Activated CD4-positive, alpha-beta T cell treated with anti-CD3 and anti-CD28 coated beads, Interleukin-2, amount 10 ng/mL, durations not matched to agents 7 days and 5 days (primary cell): Measurements from ENCODE around the gene DHX57. TPM values are rescaled to one million over a fixed set of nuclear protein-coding genes. Genes with fewer than 3 reads are reported as not detected.
A peak's percentile ranks its signal among the peaks of the same experiment; 100 is the strongest.

Experiments
- CTCF ChIA-PET: fragments of 350-600 bp; sonication (Branson Sonifier 250); formaldehyde crosslinking; loops from one replicate; lab custom pipeline; 2021; ENCODE audit warnings: antibody characterized with exemption; lab: Charles Lee
- POLR2A ChIA-PET: fragments of 350-600 bp; sonication (Branson Sonifier 250); formaldehyde crosslinking; loops from one replicate; lab custom pipeline; 2021; ENCODE audit warnings: antibody characterized with exemption; lab: Charles Lee
- DNase-seq: peaks from one replicate; pipeline ENCODE4 v3.0.0-alpha.2; 2020
- H3K27ac Mint-ChIP-seq: one replicate; pipeline ENCODE4 v1.8.0; 2021; ENCODE audit warnings: mild to moderate bottlenecking, moderate library complexity, mixed read lengths
- H3K27me3 Mint-ChIP-seq: one replicate; pipeline ENCODE4 v1.8.0; 2021; ENCODE audit warnings: mixed read lengths
- H3K36me3 Mint-ChIP-seq: one replicate; pipeline ENCODE4 v1.8.0; 2021; ENCODE audit warnings: low read depth, mixed read lengths
- H3K4me1 Mint-ChIP-seq: one replicate; pipeline ENCODE4 v1.8.0; 2021; ENCODE audit warnings: mixed read lengths
- H3K4me3 Mint-ChIP-seq: one replicate; pipeline ENCODE4 v1.8.0; 2021; ENCODE audit warnings: mild to moderate bottlenecking, moderate library complexity, mixed read lengths
- H3K9me3 Mint-ChIP-seq: one replicate; pipeline ENCODE4 v1.8.0; 2021; ENCODE audit warnings: mixed read lengths
- total RNA-seq, 2 experiments: library from RNA; stranded (reverse); gene quantifications; one replicate each; pipeline ENCODE4 v1.2.3, GENCODE V29; 2021

Gene DHX57
- total RNA-seq, 2 experiments from 2014 or later: 10.5 to 10.7 TPM

DNA sequence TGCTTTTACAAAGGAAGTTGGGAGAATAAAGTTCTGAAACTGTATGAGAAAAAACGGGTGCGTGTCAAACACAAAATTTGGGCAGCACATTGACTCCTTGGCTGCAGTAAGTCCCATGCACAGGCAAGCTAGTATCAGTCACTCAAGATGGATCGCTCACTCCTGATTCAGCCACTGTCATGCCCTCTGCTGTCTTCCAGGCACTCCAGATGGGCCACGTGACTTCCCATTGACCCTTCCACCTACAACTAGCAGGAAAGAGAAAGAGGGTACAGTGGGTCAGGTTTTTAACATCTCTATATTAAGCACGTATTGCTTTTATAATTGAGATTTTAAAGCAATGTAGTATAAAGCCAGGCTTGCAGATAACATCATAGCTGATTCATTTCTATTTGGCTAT lies 22.5 kb upstream of the DHX57 start:
- Mint-ChIP-seq H3K27me3 (peaks cover 9% of the 10 kb centered on the region), H3K4me3 (no peak overlapping the region), H3K4me1 (no peaks in the 10 kb centered on the region), H3K27ac (no peak overlapping the region), H3K36me3 (no peaks in the 10 kb centered on the region), H3K9me3 (no peaks in the 10 kb centered on the region)
- DNase-seq: no peak
- CTCF ChIA-PET: no interaction called here
- POLR2A ChIA-PET: no interaction called here

DNA sequence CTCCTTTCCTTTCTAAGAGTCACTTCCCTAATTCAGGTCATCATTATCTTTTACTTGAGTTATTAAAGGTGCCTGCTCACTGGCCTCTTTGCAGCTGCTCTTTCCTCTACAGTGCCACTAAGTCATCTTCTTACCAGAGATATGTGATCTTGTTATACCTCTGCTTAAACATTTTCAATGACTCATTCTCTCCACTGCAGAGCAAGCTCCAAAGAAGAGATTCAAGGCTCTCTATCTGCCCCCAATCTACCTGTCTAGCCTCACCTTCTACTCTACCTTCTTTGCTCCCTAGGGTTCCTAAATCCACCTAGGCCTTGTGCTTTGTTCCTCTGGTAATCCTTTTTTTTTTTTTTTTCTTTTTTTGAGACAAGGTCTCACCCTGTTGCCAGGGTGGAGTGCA lies 17.1 kb upstream of the DHX57 start:
- no peak overlapping the region for H3K27ac Mint-ChIP-seq
- POLR2A ChIA-PET: interaction anchor here (0.6 kb wide), 2 partner anchors 93 to 349 kb away, joined by 3 to 7 read pairs; no protein-coding TSS in a partner anchor
- no peaks in the 10 kb centered on the region for H3K36me3 Mint-ChIP-seq
- no peak overlapping the region for H3K4me3 Mint-ChIP-seq
- no peaks in the 10 kb centered on the region for H3K9me3 Mint-ChIP-seq
- H3K27me3 Mint-ChIP-seq: peaks cover 7% of the 10 kb centered on the region
- CTCF ChIA-PET: interaction anchor here (0.8 kb wide), 1 partner anchor 77 kb away, joined by 3 read pairs; no protein-coding TSS in a partner anchor
- no peak for DNase-seq
- no peaks in the 10 kb centered on the region for H3K4me1 Mint-ChIP-seq

- Mint-ChIP-seq H3K27me3 (peaks cover 4% of the 10 kb centered on the region), H3K9me3 (no peaks in the 10 kb centered on the region), H3K27ac (no peak within 1 kb of the TSS), H3K4me1 (no peaks in the 10 kb centered on the region), H3K36me3 (no peaks in the 10 kb centered on the region), H3K4me3 (no peak within 1 kb of the TSS)
- ChIA-PET CTCF (no interaction called here), POLR2A (no interaction called here)
- no peak for DNase-seq
Measured at GRCh38 chr2:38889575-38889974, 13.8 kb upstream of the DHX57 start, which contains the start of gene ARHGEF33. ARHGEF33 (plus strand) TSS chr2:38889875; CDS start chr2:38919448, 29,573 bp downstream.

DNA sequence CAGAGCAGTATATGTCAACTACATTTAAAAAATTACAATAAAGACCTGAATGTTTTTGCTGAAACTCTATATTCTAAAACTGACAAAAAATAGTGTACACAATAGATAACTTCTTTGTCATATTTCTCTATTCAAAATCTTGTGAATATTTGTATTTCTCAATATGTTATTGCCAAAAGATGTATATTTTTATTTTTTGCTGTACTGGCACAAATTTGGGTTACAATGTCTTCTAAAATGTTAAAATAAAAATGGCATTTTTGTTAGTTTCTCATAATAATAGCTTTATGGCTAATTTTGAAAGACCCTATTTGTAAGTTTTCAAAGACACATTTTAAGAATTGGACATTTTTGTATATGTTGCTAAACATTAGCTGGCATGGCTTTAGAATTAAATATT lies 13.3 kb upstream of the DHX57 start:
- CTCF ChIA-PET: no interaction called here
- no peak overlapping the region for H3K4me3 Mint-ChIP-seq
- no peak overlapping the region for H3K27ac Mint-ChIP-seq
- POLR2A ChIA-PET: no interaction called here
- H3K27me3 Mint-ChIP-seq: peaks cover 4% of the 10 kb centered on the region
- no peak for DNase-seq
- H3K4me1 Mint-ChIP-seq: no peaks in the 10 kb centered on the region
- H3K36me3 Mint-ChIP-seq: no peaks in the 10 kb centered on the region
- H3K9me3 Mint-ChIP-seq: no peaks in the 10 kb centered on the region

GRCh38 chr2:38887902-38888554 lies 12.3 kb upstream of the DHX57 start:
- H3K36me3 Mint-ChIP-seq: no peaks in the 10 kb centered on the region
- CTCF ChIA-PET: no interaction called here
- H3K9me3 Mint-ChIP-seq: no peaks in the 10 kb centered on the region
- peaks cover 4% of the 10 kb centered on the region for H3K27me3 Mint-ChIP-seq
- POLR2A ChIA-PET: no interaction called here
- H3K4me1 Mint-ChIP-seq: no peaks in the 10 kb centered on the region
- no peak for DNase-seq
- no peak overlapping the region for H3K27ac Mint-ChIP-seq
- no peak overlapping the region for H3K4me3 Mint-ChIP-seq

DNA sequence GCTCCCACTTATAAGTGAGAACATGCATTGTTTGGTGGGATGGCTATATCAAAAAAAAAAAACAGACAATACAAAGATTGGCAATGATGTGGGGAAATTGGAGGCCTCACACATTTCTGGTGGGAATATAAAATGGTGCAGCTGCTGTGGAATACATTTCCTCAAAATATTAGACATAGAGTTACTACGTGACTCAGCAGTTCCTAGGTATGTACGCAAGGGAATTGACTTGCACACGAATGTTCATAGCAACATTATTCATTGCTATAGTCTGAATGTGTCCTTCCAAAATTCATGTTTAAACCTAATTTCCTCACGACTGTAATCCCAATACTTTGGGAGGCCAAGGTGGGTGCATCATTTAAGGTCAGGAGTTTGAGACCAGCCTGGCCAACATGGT lies 11.6 kb upstream of the DHX57 start:
- H3K4me1 Mint-ChIP-seq: no peaks in the 10 kb centered on the region
- peaks cover 4% of the 10 kb centered on the region for H3K27me3 Mint-ChIP-seq
- H3K36me3 Mint-ChIP-seq: no peaks in the 10 kb centered on the region
- CTCF ChIA-PET: interaction anchor here (1.1 kb wide), 1 partner anchor 42 kb away, joined by 3 read pairs; no protein-coding TSS in a partner anchor
- no peak for DNase-seq
- no peak overlapping the region for H3K4me3 Mint-ChIP-seq
- H3K9me3 Mint-ChIP-seq: no peaks in the 10 kb centered on the region
- POLR2A ChIA-PET: no interaction called here
- no peak overlapping the region for H3K27ac Mint-ChIP-seq

DNA sequence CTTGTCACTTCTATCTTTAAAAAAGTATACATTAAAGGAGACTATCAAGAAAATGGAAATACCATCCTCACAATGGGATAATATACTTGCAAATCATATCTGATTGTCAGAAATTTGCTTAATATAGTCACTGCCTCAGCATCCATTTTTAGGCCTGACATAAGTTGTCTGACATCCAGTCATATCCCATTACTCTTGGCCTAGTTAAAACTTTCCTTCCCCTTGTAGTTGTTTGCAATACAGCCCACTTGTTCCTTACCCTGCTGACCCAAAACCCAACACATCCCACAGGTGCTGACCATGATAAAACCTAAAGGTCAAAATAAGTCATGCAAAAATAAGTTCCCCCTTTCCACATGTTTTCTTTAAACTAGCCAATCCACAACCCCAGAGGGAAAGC lies 10.3 kb upstream of the DHX57 start:
- H3K4me3 Mint-ChIP-seq: no peak overlapping the region
- H3K36me3 Mint-ChIP-seq: no peaks in the 10 kb centered on the region
- POLR2A ChIA-PET: no interaction called here
- peaks cover 4% of the 10 kb centered on the region for H3K27me3 Mint-ChIP-seq
- CTCF ChIA-PET: no interaction called here
- no peak overlapping the region for H3K27ac Mint-ChIP-seq
- no peaks in the 10 kb centered on the region for H3K9me3 Mint-ChIP-seq
- no peak for DNase-seq
- H3K4me1 Mint-ChIP-seq: no peaks in the 10 kb centered on the region

DNA sequence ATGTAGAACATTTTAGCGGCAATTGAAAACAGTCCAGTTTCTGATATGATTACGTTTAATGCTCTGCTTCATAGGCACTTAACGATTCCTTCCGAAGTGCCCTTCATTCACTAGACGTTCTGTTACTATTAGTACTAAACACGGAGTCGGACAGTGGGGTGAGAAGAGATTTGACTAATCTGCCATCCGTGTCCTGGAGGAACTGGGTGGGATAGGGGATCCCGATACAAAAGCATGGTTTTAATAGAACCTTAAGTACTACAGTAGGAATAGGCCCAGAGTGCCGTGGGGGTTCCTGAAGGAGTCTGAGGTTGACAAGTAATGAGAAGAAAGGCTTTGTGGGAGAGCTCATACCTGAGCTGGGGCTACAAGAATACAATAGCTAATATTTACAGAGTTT lies 673 bp upstream of the DHX57 start:
- Mint-ChIP-seq H3K36me3 (peaks cover 9% of the 10 kb centered on the region), H3K9me3 (peaks cover 5% of the 10 kb centered on the region), H3K4me3 (peak overlapping the region; percentile 82), H3K4me1 (peaks cover 25% of the 10 kb centered on the region), H3K27me3 (no peaks in the 10 kb centered on the region), H3K27ac (peak overlapping the region; percentile 91)
- POLR2A ChIA-PET: interaction anchor here (0.8 kb wide), 1 partner anchor 125 kb away, joined by 3 read pairs; the partner anchor contains the start of gene SRSF7
- CTCF ChIA-PET: interaction anchor here (1.0 to 1.6 kb wide), 2 partner anchors 24 to 93 kb away, joined by 3 read pairs; no protein-coding TSS in a partner anchor
- no peak for DNase-seq

DNA sequence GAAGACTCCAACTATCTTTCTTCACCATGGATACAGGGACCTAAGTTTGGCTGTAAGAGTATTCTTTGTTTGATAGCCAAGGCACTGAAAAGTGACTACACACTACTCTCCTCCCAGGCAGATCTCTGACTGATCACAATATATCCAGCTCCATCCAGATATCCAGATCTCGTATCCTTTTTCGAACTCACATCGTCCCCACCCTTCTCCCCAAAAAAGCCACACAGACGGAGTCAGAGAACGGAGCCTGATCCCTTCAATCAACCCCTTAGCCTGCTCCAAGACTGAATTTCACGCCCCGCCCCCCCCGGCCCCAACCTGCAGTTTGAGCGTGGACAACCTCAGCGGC lies 533 bp downstream of the DHX57 start:
- ChIA-PET CTCF (interaction anchor here (0.6 kb wide), 1 partner anchor 367 kb away, joined by 3 read pairs; no protein-coding TSS in a partner anchor), POLR2A (no interaction called here)
- Mint-ChIP-seq H3K9me3 (peaks cover 7% of the 10 kb centered on the region), H3K27me3 (no peaks in the 10 kb centered on the region), H3K27ac (peak overlapping the region; percentile 91), H3K36me3 (peaks cover 11% of the 10 kb centered on the region), H3K4me1 (peaks cover 25% of the 10 kb centered on the region), H3K4me3 (peak overlapping the region; percentile 82)
- no peak for DNase-seq

- ChIA-PET POLR2A (no interaction called here), CTCF (interaction anchor here (0.7 kb wide), 1 partner anchor 52 kb away, joined by 4 read pairs; no protein-coding TSS in a partner anchor)
- DNase-seq: no peak
- H3K4me3 Mint-ChIP-seq: no peak overlapping the region
- H3K27ac Mint-ChIP-seq: no peak overlapping the region
- peaks cover 17% of the 10 kb centered on the region for H3K9me3 Mint-ChIP-seq
- peaks cover 25% of the 10 kb centered on the region for H3K4me1 Mint-ChIP-seq
- H3K27me3 Mint-ChIP-seq: no peaks in the 10 kb centered on the region
- peaks cover 17% of the 10 kb centered on the region for H3K36me3 Mint-ChIP-seq
Measured at GRCh38 chr2:38873763-38874162, 2.0 kb downstream of the DHX57 start.

DNA sequence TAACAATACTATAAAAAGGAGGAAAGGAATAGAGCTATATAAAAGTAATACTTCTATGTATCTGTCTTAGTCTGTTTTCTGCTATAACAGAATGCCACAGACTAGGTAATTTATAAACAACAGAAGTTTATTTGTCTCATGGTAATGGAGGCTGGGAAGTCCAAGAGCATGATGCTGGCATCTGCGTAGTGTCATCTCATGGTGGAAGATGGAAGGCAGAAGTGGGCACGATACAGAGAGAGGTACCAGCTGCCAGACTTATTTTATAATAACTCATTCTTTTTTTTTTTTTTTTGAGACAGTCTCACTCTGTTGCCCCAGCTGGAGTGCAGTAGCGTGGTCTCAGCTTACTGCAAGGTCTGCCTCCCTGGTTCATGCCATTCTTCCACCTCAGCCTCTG lies 4.3 kb downstream of the DHX57 start:
- no peak for DNase-seq
- ChIA-PET POLR2A (interaction anchor here (0.7 kb wide), 1 partner anchor 13 kb away, joined by 9 read pairs; no protein-coding TSS in a partner anchor), CTCF (no interaction called here)
- Mint-ChIP-seq H3K27me3 (no peaks in the 10 kb centered on the region), H3K36me3 (peaks cover 25% of the 10 kb centered on the region), H3K27ac (no peak overlapping the region), H3K4me1 (peaks cover 22% of the 10 kb centered on the region), H3K9me3 (peaks cover 17% of the 10 kb centered on the region), H3K4me3 (no peak overlapping the region)

GRCh38 chr2:38866773-38867443 lies 8.8 kb downstream of the DHX57 start:
- peaks cover 14% of the 10 kb centered on the region for H3K4me1 Mint-ChIP-seq
- H3K27ac Mint-ChIP-seq: no peak overlapping the region
- peaks cover 25% of the 10 kb centered on the region for H3K36me3 Mint-ChIP-seq
- ChIA-PET POLR2A (no interaction called here), CTCF (no interaction called here)
- H3K4me3 Mint-ChIP-seq: no peak overlapping the region
- H3K27me3 Mint-ChIP-seq: no peaks in the 10 kb centered on the region
- no peak for DNase-seq
- H3K9me3 Mint-ChIP-seq: peaks cover 12% of the 10 kb centered on the region

DNA sequence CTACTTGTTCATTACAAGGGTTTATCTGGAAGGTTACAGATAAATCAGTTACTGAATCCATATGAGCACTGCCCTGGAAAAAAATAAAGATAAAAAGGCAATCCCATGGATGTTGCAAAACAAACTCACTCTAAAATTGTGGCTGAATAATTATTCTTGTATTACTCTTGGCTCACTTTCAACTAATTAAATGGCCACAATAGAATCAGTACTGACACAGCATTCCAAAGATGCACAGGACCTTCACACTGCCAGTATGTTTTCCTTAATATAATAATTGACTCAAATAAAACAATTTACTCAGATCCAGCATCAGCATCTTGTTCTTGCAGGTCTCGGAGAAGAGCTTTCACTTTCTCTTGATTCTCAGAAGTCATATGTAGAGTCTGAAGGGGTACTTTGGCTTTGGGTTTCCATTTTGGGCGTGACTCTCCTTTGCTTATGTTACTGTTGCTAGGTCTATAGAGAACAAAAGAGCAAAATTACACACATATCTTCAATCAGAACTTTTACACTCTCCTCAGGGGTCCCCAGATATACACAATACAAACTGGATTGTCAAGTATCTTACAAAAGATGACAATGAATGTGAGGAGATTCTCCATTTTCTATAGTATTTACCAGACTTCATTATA lies 12.6 kb downstream of the DHX57 start:
- POLR2A ChIA-PET: interaction anchor here (0.7 kb wide), 1 partner anchor 394 kb away, joined by 4 read pairs; no protein-coding TSS in a partner anchor
- DNase-seq: peak; percentile 9
- Mint-ChIP-seq H3K4me1 (peaks cover 14% of the 10 kb centered on the region), H3K4me3 (no peak overlapping the region), H3K27me3 (no peaks in the 10 kb centered on the region), H3K9me3 (no peaks in the 10 kb centered on the region), H3K36me3 (peaks cover 23% of the 10 kb centered on the region), H3K27ac (no peak overlapping the region)
- CTCF ChIA-PET: no interaction called here
